Endodermal cell (in vitro differentiated cells): ENCODE data around the gene FAM149B1. TPM values are rescaled to one million over a fixed set of nuclear protein-coding genes. Genes with fewer than 3 reads are reported as not detected.

Source experiments
- DNase-seq: peaks from one replicate; pipeline ENCODE4 v3.0.0-alpha.2; 2017
- H3K27ac ChIP-seq: 2 replicates; pipeline ENCODE4 v1.5.1; 2013; ENCODE audit warnings: mild to moderate bottlenecking, low read depth, low read length, moderate library complexity
- H3K27me3 ChIP-seq: 2 replicates; pipeline ENCODE4 v1.6.1; 2013; ENCODE audit warnings: mild to moderate bottlenecking, low read length, moderate library complexity; ENCODE audit not compliant: insufficient read depth, control insufficient read depth, poor library complexity, severe bottlenecking
- H3K36me3 ChIP-seq: 2 replicates; pipeline ENCODE4 v1.7.0; 2013; ENCODE audit warnings: mild to moderate bottlenecking, low read length, moderate library complexity; ENCODE audit not compliant: control insufficient read depth, insufficient read depth
- H3K4me1 ChIP-seq: one replicate; pipeline ENCODE4 v1.7.0; 2013; ENCODE audit warnings: low read length; ENCODE audit not compliant: control insufficient read depth, insufficient read depth
- H3K4me3 ChIP-seq: 2 replicates; pipeline ENCODE4 v1.5.1; 2013; ENCODE audit warnings: mild to moderate bottlenecking, low read length, moderate library complexity
- H3K9ac ChIP-seq: 2 replicates; pipeline ENCODE4 v1.6.1; 2013; ENCODE audit warnings: mild to moderate bottlenecking, low read length, moderate library complexity; ENCODE audit not compliant: poor library complexity, severe bottlenecking; ENCODE audit errors: extremely low read depth
- H3K9me3 ChIP-seq: 2 replicates; pipeline ENCODE4 v1.6.1; 2013; ENCODE audit warnings: mild to moderate bottlenecking, low read length, moderate library complexity; ENCODE audit not compliant: control insufficient read depth
- H3K27ac Mint-ChIP-seq: 2 replicates; pipeline ENCODE4 v1.8.0; 2020; ENCODE audit warnings: mixed read lengths
- H3K27me3 Mint-ChIP-seq: 2 replicates; pipeline ENCODE4 v1.8.0; 2021; ENCODE audit warnings: mild to moderate bottlenecking, mixed read lengths; ENCODE audit not compliant: insufficient read depth
- H3K36me3 Mint-ChIP-seq: 2 replicates; pipeline ENCODE4 v1.8.0; 2020; ENCODE audit warnings: low read depth, mixed read lengths
- H3K4me1 Mint-ChIP-seq: 2 replicates; pipeline ENCODE4 v1.8.0; 2020; ENCODE audit warnings: mixed read lengths
- H3K4me3 Mint-ChIP-seq: 2 replicates; pipeline ENCODE4 v1.8.0; 2020; ENCODE audit warnings: mild to moderate bottlenecking, moderate library complexity, mixed read lengths
- H3K9me3 Mint-ChIP-seq: 2 replicates; pipeline ENCODE4 v1.8.0; 2020; ENCODE audit warnings: mild to moderate bottlenecking, mixed read lengths
- WGBS, 2 experiments: methylation state at CpG; one replicate each; pipeline versions ENCODE4 v1.1.5 to v1.1.7; 2013; ENCODE audit warnings: missing lambda C conversion rate in 2 of 2, mixed read lengths in 1 of 2; ENCODE audit not compliant: insufficient coverage in 1 of 2, insufficient read length in 1 of 2; 5-methylcytosine and 5-hydroxymethylcytosine counted together
- total RNA-seq, 2 donors: library from RNA; stranded (reverse); fragmentation: NEBNext Ultra II Directional in 1 of 2; extraction: Animal tissue kit (Norgen Biotek cat#: 25700) in 1 of 2; gene quantifications; 2 replicates in 1 of 2; 3 replicates in 1 of 2; pipeline ENCODE4 v1.2.1, GENCODE V29; 2021
- TF ChIP-seq, protein P1 (sequence below): fragments of 200-600 bp; sonication (generic); conservative IDR thresholded peaks from 2 replicates; pipeline ENCODE4 v1.5.0; 2021; ENCODE audit warnings: antibody characterized with exemption, mild to moderate bottlenecking

FAM149B1 gene
- total RNA-seq, 2 donors from 2014 or later: 29.1 to 29.2 TPM

DNA sequence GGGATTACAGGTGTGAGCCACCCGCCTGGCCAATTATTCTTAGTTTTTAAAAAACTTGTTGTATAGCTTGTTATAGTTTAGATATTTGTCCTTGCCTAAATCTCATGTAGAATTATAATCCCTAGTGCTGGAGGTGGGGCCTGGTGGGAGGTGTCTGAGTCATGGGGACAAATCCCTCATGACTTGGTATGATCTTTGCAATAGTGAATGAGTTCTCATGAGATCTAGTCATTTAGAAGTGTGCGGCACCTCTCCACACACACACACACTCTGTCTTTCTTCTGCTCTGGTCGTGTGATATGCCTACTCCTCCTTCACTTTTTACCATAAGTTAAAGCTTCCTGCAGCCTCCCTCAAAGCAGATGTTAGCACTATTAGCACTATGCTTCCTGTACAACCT, 37.2 kb downstream of the FAM149B1 start:
- H3K4me1 Mint-ChIP-seq: no peaks in the 10 kb centered on the region
- peaks cover 32% of the 10 kb centered on the region for H3K9me3 Mint-ChIP-seq
- no peaks in the 10 kb centered on the region for H3K27me3 Mint-ChIP-seq
- Histone ChIP-seq H3K27me3 (no peaks in the 10 kb centered on the region), H3K36me3 (peaks cover 19% of the 10 kb centered on the region), H3K9ac (no peak overlapping the region), H3K9me3 (peaks cover 30% of the 10 kb centered on the region), H3K4me1 (no peaks in the 10 kb centered on the region), H3K4me3 (peak overlapping the region; percentile 45), H3K27ac (no peak overlapping the region)
- WGBS, 2 experiments: 92 to 93% methylated on average over 3 of the region's 3 CpGs
- TF ChIP-seq, protein P1, sequence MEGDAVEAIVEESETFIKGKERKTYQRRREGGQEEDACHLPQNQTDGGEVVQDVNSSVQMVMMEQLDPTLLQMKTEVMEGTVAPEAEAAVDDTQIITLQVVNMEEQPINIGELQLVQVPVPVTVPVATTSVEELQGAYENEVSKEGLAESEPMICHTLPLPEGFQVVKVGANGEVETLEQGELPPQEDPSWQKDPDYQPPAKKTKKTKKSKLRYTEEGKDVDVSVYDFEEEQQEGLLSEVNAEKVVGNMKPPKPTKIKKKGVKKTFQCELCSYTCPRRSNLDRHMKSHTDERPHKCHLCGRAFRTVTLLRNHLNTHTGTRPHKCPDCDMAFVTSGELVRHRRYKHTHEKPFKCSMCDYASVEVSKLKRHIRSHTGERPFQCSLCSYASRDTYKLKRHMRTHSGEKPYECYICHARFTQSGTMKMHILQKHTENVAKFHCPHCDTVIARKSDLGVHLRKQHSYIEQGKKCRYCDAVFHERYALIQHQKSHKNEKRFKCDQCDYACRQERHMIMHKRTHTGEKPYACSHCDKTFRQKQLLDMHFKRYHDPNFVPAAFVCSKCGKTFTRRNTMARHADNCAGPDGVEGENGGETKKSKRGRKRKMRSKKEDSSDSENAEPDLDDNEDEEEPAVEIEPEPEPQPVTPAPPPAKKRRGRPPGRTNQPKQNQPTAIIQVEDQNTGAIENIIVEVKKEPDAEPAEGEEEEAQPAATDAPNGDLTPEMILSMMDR: no peak
- DNase-seq: no peak
- no peak overlapping the region for H3K4me3 Mint-ChIP-seq
- H3K27ac Mint-ChIP-seq: no peak overlapping the region
- H3K36me3 Mint-ChIP-seq: peaks cover 66% of the 10 kb centered on the region

- Histone ChIP-seq H3K9me3 (peaks cover 30% of the 10 kb centered on the region), H3K27ac (no peak overlapping the region), H3K4me3 (no peak overlapping the region), H3K4me1 (no peaks in the 10 kb centered on the region), H3K9ac (no peak overlapping the region), H3K27me3 (no peaks in the 10 kb centered on the region), H3K36me3 (peaks cover 21% of the 10 kb centered on the region)
- peaks cover 70% of the 10 kb centered on the region for H3K36me3 Mint-ChIP-seq
- TF ChIP-seq, protein P1: no peak
- no peak overlapping the region for H3K4me3 Mint-ChIP-seq
- no peaks in the 10 kb centered on the region for H3K27me3 Mint-ChIP-seq
- no peak for DNase-seq
- no peaks in the 10 kb centered on the region for H3K4me1 Mint-ChIP-seq
- H3K27ac Mint-ChIP-seq: no peak overlapping the region
- WGBS, 2 experiments: 89 to 91% methylated on average over 1 of the region's 1 CpG
- peaks cover 32% of the 10 kb centered on the region for H3K9me3 Mint-ChIP-seq
Measured at GRCh38 chr10:73205890-73206289, 38.0 kb downstream of the FAM149B1 start.

DNA sequence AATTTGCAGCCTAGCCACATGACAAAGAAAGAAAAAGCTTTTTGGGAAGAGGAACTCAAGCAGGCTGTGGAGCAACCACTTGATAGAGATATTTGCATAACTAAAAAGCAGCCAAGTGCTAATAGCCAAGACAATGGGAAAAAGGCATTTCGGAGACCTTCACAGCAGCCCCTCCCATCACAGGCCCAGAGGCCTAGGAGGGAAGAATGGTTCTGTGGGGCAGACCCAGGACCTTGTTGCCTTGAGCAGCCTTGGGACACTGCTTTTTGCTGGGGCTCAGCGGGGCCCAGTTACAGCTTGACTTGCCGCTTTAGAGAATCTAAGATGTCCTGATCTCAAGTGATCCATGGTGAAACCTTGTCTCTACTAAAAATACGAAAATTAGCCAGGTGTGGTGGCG, 38.5 kb downstream of the FAM149B1 start:
- 94 to 96% methylated on average over 4 to 5 of the region's 5 CpGs for WGBS, 2 experiments
- TF ChIP-seq, protein P1: no peak
- Mint-ChIP-seq H3K27me3 (no peaks in the 10 kb centered on the region), H3K36me3 (peaks cover 72% of the 10 kb centered on the region), H3K9me3 (peaks cover 32% of the 10 kb centered on the region), H3K4me1 (no peaks in the 10 kb centered on the region), H3K27ac (no peak overlapping the region), H3K4me3 (no peak overlapping the region)
- H3K27ac ChIP-seq: no peak overlapping the region
- peaks cover 30% of the 10 kb centered on the region for H3K9me3 ChIP-seq
- H3K27me3 ChIP-seq: no peaks in the 10 kb centered on the region
- no peak overlapping the region for H3K4me3 ChIP-seq
- DNase-seq: no peak
- no peak overlapping the region for H3K9ac ChIP-seq
- peaks cover 19% of the 10 kb centered on the region for H3K36me3 ChIP-seq
- H3K4me1 ChIP-seq: no peaks in the 10 kb centered on the region
